Thoracic aorta (tissue), 2 donors: ENCODE results near the gene TBC1D7. TPM values are rescaled to one million over a fixed set of nuclear protein-coding genes. Genes with fewer than 3 reads are reported as not detected.

Source experiments
- ATAC-seq: fragments of 150-250 bp; one replicate; pipeline ENCODE4 v1.8.0; 2017; ENCODE audit warnings: low read depth; ENCODE audit not compliant: insufficient number of reproducible peaks, low FRiP score
- DNase-seq: peaks from one replicate; pipeline ENCODE4 v3.0.0-alpha.2; 2020; ENCODE audit warnings: low spot score
- H3K27ac ChIP-seq, 2 donors: fragments of 200-600 bp; sonication (generic); 1 replicate in 1 of 2; 2 replicates in 1 of 2; pipeline ENCODE4 v1.5.1; 2016; ENCODE audit warnings: mild to moderate bottlenecking in 2 of 2, moderate library complexity in 2 of 2
- H3K27me3 ChIP-seq: fragments of 200-600 bp; sonication (generic); replicated peaks from 2 replicates; pipeline ENCODE4 v1.6.0; 2016; ENCODE audit warnings: mild to moderate bottlenecking; ENCODE audit not compliant: insufficient read depth
- H3K36me3 ChIP-seq: fragments of 200-600 bp; sonication (generic); one replicate; pipeline ENCODE4 v1.5.1; 2016
- H3K4me1 ChIP-seq, 2 donors: fragments of 200-600 bp; sonication (generic); 1 replicate in 1 of 2; 2 replicates in 1 of 2; pipeline versions ENCODE4 v1.5.1 to v1.6.0; 2016; ENCODE audit warnings: low read depth in 2 of 2, mild to moderate bottlenecking in 1 of 2; ENCODE audit not compliant: control insufficient read depth in 1 of 2
- H3K4me3 ChIP-seq: fragments of 200-600 bp; sonication (generic); 2 replicates; pipeline ENCODE4 v1.5.1; 2016; ENCODE audit warnings: mild to moderate bottlenecking
- H3K9me3 ChIP-seq: fragments of 200-600 bp; sonication (generic); 2 replicates; pipeline ENCODE4 v1.5.1; 2016
- total RNA-seq, 2 donors: library from RNA; depleted of rRNA; stranded (reverse); fragments of >200 nt; gene quantifications; one replicate each; pipeline versions ENCODE4 v1.1.0 to v1.2.3, GENCODE V29; 2016
- TF ChIP-seq, protein P1 (sequence below): fragments of 200-600 bp; sonication (generic); IDR thresholded peaks from one replicate; pipeline ENCODE4 v1.5.1; 2019; ENCODE audit warnings: antibody characterized with exemption

The TBC1D7 gene
- total RNA-seq, 2 donors from 2014 or later, result 7.3 to 17.9 TPM

DNA sequence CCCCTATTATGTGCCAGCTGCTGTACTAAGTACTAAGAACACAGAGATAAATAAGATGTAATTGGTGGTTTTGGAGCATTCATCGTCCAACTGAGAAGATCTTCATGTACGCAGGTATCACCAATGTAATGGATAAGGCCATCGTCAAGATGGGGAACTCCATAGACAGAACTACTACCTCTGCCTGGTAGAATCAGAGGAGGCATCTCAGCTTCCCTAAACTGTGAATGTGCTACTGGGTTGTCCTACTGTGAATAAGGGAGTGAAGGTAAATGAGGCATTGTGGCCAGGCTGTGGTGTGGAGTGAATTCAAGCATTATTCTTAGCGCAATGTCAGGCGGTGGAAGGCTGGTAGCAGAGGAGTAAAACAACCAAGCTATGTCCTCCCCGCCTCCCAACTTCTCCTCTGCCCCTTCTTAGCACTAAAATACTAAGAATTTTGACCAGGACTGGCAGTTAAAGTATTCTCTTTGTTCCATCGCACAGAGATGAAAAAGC lies 68.2 kb downstream of the TBC1D7 start:
- ATAC-seq (no peak), DNase-seq (no peak)
- TF ChIP-seq, protein P1, sequence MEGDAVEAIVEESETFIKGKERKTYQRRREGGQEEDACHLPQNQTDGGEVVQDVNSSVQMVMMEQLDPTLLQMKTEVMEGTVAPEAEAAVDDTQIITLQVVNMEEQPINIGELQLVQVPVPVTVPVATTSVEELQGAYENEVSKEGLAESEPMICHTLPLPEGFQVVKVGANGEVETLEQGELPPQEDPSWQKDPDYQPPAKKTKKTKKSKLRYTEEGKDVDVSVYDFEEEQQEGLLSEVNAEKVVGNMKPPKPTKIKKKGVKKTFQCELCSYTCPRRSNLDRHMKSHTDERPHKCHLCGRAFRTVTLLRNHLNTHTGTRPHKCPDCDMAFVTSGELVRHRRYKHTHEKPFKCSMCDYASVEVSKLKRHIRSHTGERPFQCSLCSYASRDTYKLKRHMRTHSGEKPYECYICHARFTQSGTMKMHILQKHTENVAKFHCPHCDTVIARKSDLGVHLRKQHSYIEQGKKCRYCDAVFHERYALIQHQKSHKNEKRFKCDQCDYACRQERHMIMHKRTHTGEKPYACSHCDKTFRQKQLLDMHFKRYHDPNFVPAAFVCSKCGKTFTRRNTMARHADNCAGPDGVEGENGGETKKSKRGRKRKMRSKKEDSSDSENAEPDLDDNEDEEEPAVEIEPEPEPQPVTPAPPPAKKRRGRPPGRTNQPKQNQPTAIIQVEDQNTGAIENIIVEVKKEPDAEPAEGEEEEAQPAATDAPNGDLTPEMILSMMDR, result no peak
- H3K36me3 ChIP-seq, result peaks cover 10% of the 10 kb centered on the region
- no peaks in the 10 kb centered on the region for H3K9me3 ChIP-seq
- no peak overlapping the region for H3K27ac ChIP-seq
- H3K4me1 ChIP-seq, result peaks cover 3 to 15% of the 10 kb centered on the region in 2 donors
- H3K27me3 ChIP-seq, result no peaks in the 10 kb centered on the region
- H3K4me3 ChIP-seq, result no peak overlapping the region

DNA sequence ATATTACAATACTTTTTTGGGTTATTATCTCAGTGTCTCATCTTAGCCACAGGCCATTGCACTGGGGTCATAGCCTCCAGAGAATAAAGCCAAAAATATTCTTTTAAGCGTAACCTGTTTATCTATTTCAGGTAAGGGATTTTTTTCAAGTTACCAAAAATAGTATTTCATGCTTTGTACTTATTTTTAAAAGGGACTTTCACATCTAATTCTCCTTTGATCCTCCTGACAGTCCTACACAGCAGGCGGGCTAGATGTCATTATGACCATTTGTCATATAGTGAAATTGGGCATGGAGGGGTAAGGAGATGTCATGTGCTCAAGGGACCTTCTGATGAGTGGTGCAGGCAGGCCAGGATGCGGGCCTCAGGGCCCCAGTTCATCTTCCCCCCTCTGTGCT lies 68.9 kb downstream of the TBC1D7 start:
- DNase-seq (no peak), ATAC-seq (no peak)
- Histone ChIP-seq H3K9me3 (no peaks in the 10 kb centered on the region), H3K4me1 (peaks cover 3 to 15% of the 10 kb centered on the region in 2 donors), H3K27ac (no peak overlapping the region), H3K4me3 (no peak overlapping the region), H3K27me3 (no peaks in the 10 kb centered on the region), H3K36me3 (peaks cover 10% of the 10 kb centered on the region)
- TF ChIP-seq, protein P1, result no peak

DNA sequence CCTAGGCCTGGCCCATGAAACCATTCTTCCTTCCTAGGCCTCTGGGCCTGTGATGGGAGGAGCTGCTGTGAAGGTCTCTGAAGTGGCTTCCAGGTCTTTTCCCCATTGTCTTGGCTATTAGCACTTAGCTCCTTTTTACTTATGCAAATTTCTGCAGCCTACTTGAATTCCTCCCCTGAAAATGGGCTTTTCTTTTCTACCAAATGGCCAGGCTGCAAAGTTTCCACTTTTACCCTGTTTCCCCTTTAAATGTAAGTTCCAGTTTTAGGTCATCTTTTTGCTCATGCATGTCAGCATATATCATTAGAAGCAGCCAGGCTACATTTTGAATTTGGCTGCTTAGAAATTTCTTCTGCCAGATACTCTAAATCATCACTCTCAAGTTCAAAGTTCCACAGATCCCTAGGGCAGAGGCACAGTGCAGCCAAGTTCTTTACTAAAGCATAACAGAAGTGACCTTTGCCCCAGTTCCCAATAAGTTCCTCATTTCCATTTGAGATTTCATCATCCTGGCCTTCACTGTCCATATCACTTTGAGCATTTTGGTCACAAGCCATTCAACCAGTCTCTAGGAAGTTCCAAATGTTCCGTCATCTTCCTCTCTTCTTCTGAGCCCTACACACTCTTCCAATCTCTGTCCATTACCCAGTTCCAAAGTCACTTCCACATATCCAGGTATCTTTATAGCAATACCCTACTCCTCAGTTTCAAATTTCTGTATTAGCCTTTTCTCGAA lies 71.9 kb downstream of the TBC1D7 start:
- Histone ChIP-seq H3K36me3 (peaks cover 13% of the 10 kb centered on the region), H3K27me3 (no peaks in the 10 kb centered on the region), H3K9me3 (no peaks in the 10 kb centered on the region), H3K4me3 (no peak overlapping the region), H3K27ac (no peak overlapping the region), H3K4me1 (peaks cover 3 to 15% of the 10 kb centered on the region in 2 donors)
- DNase-seq (no peak), ATAC-seq (no peak)
- TF ChIP-seq, protein P1, result no peak

Other genes starting within 250 kb of the TBC1D7 start
- 10 to 100 TPM; 23.8 to 25.3 TPM for gene GFOD1, start 159.1 kb upstream of the TBC1D7 start, total RNA-seq
- gene SIRT5, start 246.1 kb upstream of the TBC1D7 start, total RNA-seq, result 10 to 100 TPM in 1 of 2 donors, 1 to 10 TPM in 1; 5.7 to 10.0 TPM